ENCODE measurements around the gene BCAR1.
"Not testable (repeated sequence)": the region's sequence is repeated elsewhere in the genome, so short reads cannot be mapped to it uniquely, and the experiment has no call there.

The BCAR1 gene

DNA sequence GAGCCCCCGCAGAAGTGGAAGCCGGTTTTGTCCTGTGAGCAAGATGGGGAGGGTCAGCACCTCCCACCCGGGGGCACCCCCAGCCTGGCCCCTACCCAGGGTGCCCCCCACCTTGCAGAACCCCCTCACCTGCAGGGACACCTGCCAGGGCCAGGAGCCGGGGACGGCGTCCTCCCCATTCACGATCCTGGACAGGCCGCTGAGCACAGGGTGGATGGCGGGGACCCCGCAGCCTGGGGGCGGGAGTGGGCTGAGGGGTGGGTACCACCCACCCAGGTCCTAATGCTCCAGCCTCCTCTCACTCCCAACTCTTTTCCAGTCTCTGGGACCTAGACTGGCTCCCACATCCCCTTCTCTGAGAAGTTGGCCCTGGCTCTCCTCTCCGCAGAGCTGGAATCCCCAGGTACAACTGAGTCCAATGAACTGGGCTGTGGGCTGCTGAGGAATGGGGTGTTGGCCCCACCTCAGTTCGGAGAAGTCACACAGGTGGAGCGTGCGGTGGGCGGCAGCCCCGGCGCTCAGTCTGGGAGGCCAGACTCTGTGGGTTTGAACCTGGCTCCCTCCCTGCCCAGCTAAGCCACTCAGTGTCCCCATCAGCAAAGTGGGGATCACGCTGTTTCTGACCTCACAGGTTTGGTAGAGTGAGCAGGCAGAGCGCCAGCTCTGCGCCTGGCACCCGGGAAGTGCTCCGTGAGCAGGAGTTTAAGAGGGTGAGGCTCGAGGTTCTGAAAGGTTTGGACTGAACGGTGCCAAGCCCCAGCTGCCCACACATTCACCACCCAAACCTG, 45.3 kb downstream of the BCAR1 start:
- in situ Hi-C loops (cut with HindIII; ENCODE audit: low sequenced_read_pairs): not testable (repeated sequence)

GRCh38 chr16:75205438-75205837, 46.0 kb downstream of the BCAR1 start:
- in situ Hi-C loops (cut with HindIII; ENCODE audit: low sequenced_read_pairs): not testable (repeated sequence)

DNA sequence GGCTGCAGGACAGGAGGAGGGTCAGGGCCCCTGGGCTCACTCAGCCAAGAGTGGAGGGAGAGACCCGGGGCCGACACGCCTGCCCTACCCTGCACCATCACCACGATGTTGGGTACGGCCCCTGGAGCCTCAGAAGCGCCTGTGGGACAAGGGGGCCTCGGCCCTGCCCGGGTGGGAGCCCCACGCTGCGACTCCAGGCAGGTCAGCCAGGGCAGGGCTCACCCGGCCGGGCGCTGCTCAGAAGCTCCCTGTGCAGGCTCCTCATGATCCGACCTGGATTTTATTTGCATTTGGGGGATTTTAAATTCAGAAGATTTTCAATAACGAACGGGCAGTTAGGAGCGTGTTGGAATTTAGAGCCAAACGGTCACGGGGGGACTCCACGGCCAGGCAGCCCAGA, 46.5 kb downstream of the BCAR1 start:
- in situ Hi-C loops (cut with HindIII; ENCODE audit: low sequenced_read_pairs): not testable (repeated sequence)

- in situ Hi-C loops (cut with HindIII; ENCODE audit: low sequenced_read_pairs): no loop called here
Measured at GRCh38 chr16:75204410-75204758, 47.0 kb downstream of the BCAR1 start.

GRCh38 chr16:75203667-75204409, 47.6 kb downstream of the BCAR1 start:
- in situ Hi-C loops (cut with HindIII; ENCODE audit: low sequenced_read_pairs): no loop called here

DNA sequence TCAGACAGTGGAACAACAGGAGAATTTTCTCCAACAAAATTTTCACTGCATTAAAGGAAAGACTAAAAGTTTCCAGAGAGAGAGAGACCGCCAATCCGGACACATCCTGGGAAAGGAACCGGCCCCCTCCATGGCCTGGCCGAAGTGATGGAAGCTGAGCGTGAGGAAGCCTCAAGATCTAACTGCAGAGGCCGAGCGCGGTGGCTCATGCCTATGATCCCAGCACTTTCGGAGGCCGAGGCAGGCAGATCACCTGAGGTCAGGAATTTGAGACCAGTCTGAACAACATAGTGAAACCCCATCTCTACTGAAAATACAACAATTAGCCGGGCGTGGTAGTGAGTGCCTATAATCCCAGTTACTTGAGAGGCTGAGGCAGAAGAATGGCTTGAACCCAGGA, 48.3 kb downstream of the BCAR1 start:
- in situ Hi-C loops (cut with HindIII; ENCODE audit: low sequenced_read_pairs): no loop called here

GRCh38 chr16:75202069-75202590, 49.3 kb downstream of the BCAR1 start:
- in situ Hi-C loops (cut with HindIII; ENCODE audit: low sequenced_read_pairs): no loop called here

- in situ Hi-C loops (cut with HindIII; ENCODE audit: low sequenced_read_pairs): loop anchor here (25.0 kb wide), 2 partner anchors 189 to 564 kb away; no protein-coding TSS in a partner anchor
Measured at GRCh38 chr16:75198135-75198600, 53.3 kb downstream of the BCAR1 start.

DNA sequence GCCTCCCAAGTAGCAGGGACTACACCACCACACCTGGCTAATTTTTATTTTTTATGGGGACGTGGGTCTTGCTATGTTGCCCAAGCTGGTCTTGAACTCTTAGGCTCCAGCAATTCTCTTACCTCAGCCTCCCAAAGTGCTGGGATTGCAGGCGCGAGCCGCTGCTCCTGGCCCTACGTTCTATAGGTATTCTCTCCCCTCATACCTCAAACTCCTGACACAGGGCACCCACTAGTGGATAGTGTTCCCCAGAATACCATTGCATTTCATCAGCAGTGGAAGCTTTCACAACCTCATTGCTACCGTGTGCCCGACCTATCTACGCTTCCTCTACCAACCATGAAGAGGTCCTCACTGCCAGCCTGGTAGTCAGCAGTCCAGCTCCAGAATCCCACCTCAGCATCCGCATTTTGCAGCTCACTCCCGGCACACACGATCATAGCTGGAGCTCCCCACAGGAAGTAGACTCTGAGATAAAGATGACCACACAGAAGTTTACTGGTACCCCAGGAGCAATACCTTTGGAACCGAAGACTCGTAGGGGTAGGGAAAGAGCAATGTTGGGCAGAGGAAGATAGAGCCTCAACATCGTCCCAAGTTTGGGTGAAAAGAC, 53.8 kb downstream of the BCAR1 start:
- in situ Hi-C loops (cut with HindIII; ENCODE audit: low sequenced_read_pairs): loop anchor here (25.0 kb wide), 2 partner anchors 190 to 565 kb away; no protein-coding TSS in a partner anchor

- in situ Hi-C loops (cut with HindIII; ENCODE audit: low sequenced_read_pairs): loop anchor here (25.0 kb wide), 2 partner anchors 190 to 565 kb away; no protein-coding TSS in a partner anchor
Measured at GRCh38 chr16:75196836-75197235, 54.6 kb downstream of the BCAR1 start.

GRCh38 chr16:75195811-75196790, 55.3 kb downstream of the BCAR1 start:
- in situ Hi-C loops (cut with HindIII; ENCODE audit: low sequenced_read_pairs): loop anchor here (25.0 kb wide), 2 partner anchors 191 to 566 kb away; no protein-coding TSS in a partner anchor

GRCh38 chr16:75193730-75194444, 57.5 kb downstream of the BCAR1 start:
- in situ Hi-C loops (cut with HindIII; ENCODE audit: low sequenced_read_pairs): loop anchor here (25.0 kb wide), 2 partner anchors 193 to 568 kb away; no protein-coding TSS in a partner anchor

DNA sequence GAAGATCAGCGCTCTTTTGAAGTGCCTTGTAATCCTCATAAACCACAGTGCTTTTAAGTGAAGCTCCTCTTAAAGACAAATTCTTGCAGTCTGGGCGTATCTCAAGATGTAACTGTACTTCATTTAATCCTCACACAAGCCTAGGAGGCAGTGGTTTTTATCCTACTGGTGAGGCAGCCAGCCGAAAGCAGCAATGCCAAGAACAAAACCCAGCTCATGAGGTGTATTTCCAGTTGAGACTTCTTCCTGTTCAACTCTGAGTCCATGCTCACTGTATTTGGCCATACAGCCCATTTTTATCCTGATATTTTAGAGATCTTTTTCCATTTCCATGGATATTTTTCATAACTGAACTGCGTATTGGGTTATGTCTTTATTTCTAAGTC, 58.2 kb downstream of the BCAR1 start:
- in situ Hi-C loops (cut with HindIII; ENCODE audit: low sequenced_read_pairs): loop anchor here (25.0 kb wide), 2 partner anchors 194 to 569 kb away; no protein-coding TSS in a partner anchor

- in situ Hi-C loops (cut with HindIII; ENCODE audit: low sequenced_read_pairs): loop anchor here (25.0 kb wide), 2 partner anchors 195 to 570 kb away; no protein-coding TSS in a partner anchor
Measured at GRCh38 chr16:75192606-75193264, 58.7 kb downstream of the BCAR1 start.

DNA sequence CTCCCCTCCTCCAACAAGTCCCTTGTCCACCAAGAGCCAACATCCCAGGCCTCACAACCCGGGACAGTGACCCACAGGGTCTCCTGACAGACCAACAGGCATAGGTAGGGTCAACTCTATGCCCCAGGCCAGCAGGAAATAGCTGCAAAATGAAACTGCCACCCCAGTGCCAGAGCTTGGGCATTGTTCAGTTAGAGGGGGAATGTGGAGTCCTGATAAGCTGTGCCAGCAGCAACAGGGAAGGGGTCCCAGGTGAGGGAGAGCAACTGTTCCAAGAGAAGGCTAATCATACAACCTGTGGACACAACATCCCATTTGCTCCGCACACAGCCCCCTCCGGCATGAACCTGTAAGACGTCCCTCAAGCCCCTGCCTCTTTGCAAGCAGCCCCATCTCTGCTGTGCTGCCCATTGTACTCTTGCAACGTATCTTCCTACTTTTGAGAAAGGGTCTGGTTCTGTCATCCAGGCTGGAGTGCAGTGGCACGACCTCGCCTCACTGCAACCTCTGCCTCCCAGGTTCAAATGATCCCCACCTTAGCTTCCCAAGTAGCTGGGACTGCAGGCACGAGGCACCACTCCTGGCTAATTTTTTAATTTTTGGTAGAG, 61.7 kb downstream of the BCAR1 start:
- in situ Hi-C loops (cut with HindIII; ENCODE audit: low sequenced_read_pairs): loop anchor here (25.0 kb wide), 2 partner anchors 198 to 573 kb away; no protein-coding TSS in a partner anchor

DNA sequence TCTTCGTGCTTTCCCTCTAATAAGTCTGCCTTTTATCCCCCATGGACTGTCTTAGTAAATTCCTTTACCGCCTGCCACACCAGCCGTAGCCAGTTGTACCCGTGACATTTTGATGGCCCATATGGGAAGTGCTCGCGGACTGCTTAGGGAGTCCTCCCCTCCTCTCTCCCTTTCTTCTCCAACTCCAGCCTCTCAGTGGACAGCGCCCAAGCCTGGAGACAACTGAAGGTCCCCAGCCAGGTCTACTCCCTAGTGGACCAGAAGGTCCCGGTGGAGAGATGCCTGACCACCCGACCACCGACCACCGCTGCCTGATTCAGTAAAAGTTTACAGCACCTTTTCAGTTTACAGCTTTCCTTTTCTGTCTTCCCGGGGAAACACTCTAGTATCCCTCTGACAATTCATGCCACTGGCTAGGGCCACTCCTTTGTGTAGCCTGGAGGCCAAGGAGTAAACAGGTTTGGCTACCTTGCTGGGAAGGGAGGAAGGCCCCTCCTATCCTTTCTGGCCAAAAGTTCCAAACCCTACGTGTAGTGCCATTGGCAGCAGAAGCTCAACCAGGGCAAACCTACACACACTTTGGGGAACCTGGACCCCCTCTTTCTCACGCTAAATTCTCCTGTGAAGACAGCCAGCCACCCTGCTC, 62.5 kb downstream of the BCAR1 start:
- in situ Hi-C loops (cut with HindIII; ENCODE audit: low sequenced_read_pairs): loop anchor here (25.0 kb wide), 2 partner anchors 198 to 573 kb away; no protein-coding TSS in a partner anchor

DNA sequence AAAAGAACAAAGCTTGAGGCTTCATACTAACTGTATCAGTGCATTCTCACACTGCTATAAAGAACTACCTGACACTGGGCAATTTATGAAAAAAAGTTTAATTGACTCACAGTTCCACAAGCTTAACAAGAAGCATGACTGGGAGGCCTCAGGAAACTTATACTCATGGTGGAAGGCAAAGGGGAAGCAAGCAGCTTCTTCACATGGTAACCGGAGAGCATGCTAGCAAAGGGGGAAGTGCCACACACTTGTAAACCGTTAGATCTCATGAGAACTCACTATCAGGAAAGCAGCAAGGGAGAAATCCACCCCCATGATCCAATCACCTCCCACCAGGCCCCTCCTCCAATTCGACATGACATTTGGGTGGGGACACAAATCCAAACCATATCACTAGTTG, 69.8 kb downstream of the BCAR1 start:
- in situ Hi-C loops (cut with HindIII; ENCODE audit: low sequenced_read_pairs): loop anchor here (25.0 kb wide), 2 partner anchors 206 to 581 kb away; no protein-coding TSS in a partner anchor
